OCI-LY7 (cell line): ENCODE results near the gene BRD7.

Source experiments
- CTCF ChIP-seq: fragments of 200-600 bp; sonication (generic); conservative IDR thresholded peaks from 2 replicates; pipeline ENCODE4 v1.5.1; 2014; ENCODE audit warnings: mild to moderate bottlenecking, antibody characterized with exemption, low read length, moderate library complexity, mixed read lengths
- EZH2phosphoT487 ChIP-seq: fragments of 200-600 bp; sonication (generic); IDR thresholded peaks from 2 replicates; pipeline ENCODE4 v1.6.1; 2018; ENCODE audit warnings: low read depth, borderline replicate concordance, mild to moderate bottlenecking, mixed run types, antibody characterized with exemption, low read length, moderate library complexity, mixed read lengths

GRCh38 chr16:50368410-50369132 lies at the start of gene BRD7:
- TF ChIP-seq EZH2phosphoT487 (no peak), CTCF (no peak)
